Measurements from ENCODE around the gene HOXB3.

- TF ChIP-seq CTCF (IDR thresholded peaks at IDR 0.05) (no peak), POLR2A (IDR thresholded peaks at IDR 0.05) (no peak)
Observed at GRCh38 chr17:48522031-48522653, 67.9 kb downstream of the HOXB3 start.
